Left colon (tissue), 2 donors: ENCODE data around the gene HSDL2. TPM values are rescaled to one million over a fixed set of nuclear protein-coding genes. Genes with fewer than 3 reads are reported as not detected.

ENCODE experiments used
- ATAC-seq: fragments of 200-7000 bp; cut with Tn5 transposase; one replicate; pipeline ENCODE4 v1.9.1; 2020; ENCODE audit warnings: mild to moderate bottlenecking, moderate library complexity
- DNase-seq, 2 donors: peaks; one replicate each; pipeline ENCODE4 v3.0.0-alpha.2; 2020
- intact Hi-C, 2 donors: fragments of 100-400 bp; cut with DNase I in 1 of 2; cut with micrococcal nuclease in 1 of 2; formaldehyde crosslinking; loops; one replicate each; pipeline versions ENCODE4 v1.11.2 to v1.14.0; 2022; cut with DNase I, micrococcal nuclease
- total RNA-seq, 2 donors: library from RNA; stranded (reverse); fragmentation: NEBNext Ultra II Directional; extraction: Animal tissue kit (Norgen Biotek cat#: 25700); gene quantifications; one replicate each; pipeline ENCODE4 v1.2.1, GENCODE V29; 2021
- donor health status: DM: no; HTN: no; CAD: no.
- donor health status: DM: yes; HTN: yes; CAD: no.

HSDL2 gene
- total RNA-seq, 2 donors from 2014 or later, result 41.1 to 54.4 TPM

DNA sequence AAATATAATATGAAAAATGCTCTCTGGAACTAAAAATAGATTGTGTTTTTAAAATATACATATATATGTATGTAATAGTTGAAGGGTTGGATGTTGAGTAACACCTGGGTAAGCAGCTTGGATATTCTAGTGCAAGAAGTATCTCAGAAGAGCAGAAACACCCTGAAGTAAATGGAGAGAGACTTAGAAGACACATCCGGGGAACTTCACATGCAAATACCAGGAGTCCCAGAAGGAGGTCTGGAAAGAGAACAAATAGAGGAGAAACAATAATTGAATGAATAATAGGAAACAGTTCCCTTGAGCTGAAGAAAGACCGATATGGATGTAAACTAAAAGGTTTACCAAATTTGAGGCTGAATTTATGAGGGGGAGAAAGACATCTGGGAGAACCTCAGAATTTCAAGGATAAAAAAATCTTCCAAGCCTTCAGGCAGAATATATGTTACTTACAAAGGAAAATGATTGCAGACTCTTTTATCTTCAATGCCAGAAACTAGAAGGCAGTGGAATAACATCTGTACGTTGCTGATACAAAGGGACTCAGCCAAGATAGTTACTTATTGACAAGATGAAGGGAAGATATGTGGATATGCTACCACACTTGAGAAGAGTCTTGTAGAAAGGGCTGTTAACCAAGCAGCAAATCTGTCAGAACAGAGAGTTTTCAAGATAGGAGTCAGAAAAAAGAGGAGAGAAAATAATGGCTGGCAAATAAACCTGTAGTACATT lies 42.7 kb downstream of the HSDL2 start:
- intact Hi-C loops, result no loop called here
- DNase-seq, result no peak
- no peak for ATAC-seq

GRCh38 chr9:112430006-112430522 lies 50.2 kb downstream of the HSDL2 start:
- intact Hi-C loops, result no loop called here
- ATAC-seq, result no peak
- no peak for DNase-seq

DNA sequence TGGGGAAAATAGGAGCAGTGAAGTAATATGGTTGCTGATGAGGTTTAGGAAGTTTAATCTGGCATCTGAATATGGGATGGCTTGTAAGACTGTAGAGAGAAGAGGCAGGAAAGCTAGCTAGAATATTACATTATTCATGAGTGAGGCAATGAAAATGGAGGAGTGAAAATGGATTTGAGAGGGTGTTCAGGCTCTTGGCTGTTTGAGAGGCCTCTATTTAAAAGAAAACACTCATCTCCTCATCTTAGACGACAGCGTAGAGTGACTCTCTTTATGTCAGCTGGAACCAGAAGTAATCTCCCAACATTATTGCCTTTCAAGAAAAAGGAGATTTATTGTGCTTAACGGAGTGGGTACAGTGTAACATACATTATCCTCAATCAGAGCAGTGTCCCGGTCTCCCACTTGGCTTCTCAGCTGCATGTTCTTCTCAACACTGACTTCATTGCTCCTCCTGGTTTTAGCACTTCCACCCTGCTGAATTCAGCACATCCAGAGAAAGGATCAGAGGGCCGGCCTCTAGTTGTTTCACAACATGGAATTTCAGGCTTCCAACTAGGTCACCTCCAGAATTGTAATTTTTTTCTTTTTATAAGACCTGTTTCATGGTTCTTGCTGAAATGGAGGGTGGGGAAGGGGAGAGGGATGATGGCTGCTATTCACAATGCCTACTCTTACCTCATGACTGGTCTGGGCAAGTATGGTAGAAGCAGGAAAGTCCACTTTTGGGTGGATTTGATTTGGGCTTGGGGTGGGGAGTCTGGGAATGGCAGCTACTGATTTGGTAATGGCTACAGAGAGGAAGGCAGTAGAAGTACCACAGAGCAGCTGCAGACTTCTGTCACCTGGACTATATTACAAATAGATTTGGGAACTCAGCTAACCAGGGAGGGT lies 53.8 kb downstream of the HSDL2 start:
- DNase-seq, result no peak
- intact Hi-C loops, result no loop called here
- ATAC-seq, result no peak

DNA sequence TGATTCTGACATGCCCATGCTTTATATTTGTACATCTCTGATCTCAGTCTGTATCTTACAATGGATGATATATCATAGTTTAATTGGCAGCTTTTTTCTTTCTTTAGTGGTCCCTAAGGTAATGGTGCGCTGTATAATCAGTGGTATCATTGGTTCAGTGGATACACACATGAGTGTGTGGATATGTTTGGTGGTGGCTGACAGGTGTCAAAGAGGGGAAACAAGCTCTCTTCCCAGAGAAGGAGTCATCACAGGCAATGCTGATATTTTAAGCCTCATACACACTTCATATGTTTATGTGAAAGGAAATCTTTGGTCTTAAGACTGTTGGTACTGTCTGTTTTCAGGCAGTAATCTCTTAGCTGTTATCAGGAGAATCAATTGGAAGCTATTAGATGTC lies 54.6 kb downstream of the HSDL2 start:
- intact Hi-C loops, result no loop called here
- ATAC-seq, result no peak

GRCh38 chr9:112437406-112437805 lies 57.5 kb downstream of the HSDL2 start:
- DNase-seq (no peak), ATAC-seq (no peak)

More for the DNA sequence above, 54.6 kb downstream of the HSDL2 start:
- no peak for DNase-seq

GRCh38 chr9:112439171-112439570 lies 59.3 kb downstream of the HSDL2 start:
- ATAC-seq (peak; percentile 59), DNase-seq (no peak)
- intact Hi-C loops, result no loop called here

More at GRCh38 chr9:112437406-112437805, 57.5 kb downstream of the HSDL2 start:
- intact Hi-C loops, result no loop called here

GRCh38 chr9:112439825-112440224 lies 59.9 kb downstream of the HSDL2 start:
- ATAC-seq (no peak), DNase-seq (no peak)
- intact Hi-C loops, result no loop called here

- ATAC-seq, result peak; percentile 31
- intact Hi-C loops, result no loop called here
- DNase-seq, result peak in 1 of 2 donors; percentile 12
Measured at GRCh38 chr9:112443200-112443599, 63.3 kb downstream of the HSDL2 start.

DNA sequence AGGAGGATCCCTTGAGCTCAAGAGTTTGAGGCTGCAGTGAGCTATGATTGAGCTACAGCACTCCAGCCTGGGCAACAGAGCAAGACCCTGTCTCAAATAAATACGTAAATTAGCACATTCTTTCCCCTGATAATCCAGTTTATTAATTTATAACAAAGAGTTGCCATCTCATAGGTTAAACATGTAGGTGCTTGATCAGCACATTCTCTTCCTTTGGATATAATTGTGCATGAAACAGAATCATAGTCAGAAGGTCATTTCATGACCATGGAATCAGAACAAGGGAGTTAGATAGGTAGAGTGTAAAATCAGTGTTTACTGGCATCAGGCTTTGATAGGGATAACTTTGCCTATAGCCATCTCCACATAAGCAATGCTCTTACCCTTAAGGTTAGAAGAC lies 63.7 kb downstream of the HSDL2 start:
- intact Hi-C loops, result no loop called here
- ATAC-seq, result no peak
- no peak for DNase-seq

DNA sequence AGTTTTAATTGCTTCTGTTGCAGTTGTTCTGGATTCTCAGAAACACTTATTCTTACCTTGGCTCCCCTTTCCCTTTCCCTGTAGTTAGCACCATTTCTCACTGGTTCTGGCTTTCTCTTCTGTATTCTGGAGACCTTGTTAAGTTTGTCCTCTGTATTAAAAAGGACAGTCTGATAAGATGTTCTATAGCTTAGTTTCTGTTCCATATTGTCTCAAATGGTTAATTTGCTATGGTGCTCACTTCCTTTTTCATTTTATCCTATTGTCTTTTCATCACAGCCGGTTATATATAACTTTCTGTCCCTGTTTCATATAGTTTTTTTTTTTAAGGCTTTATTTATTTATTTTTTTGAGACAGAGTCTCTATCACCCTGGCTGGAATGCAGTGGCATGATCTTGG lies 65.3 kb downstream of the HSDL2 start:
- ATAC-seq, result no peak
- intact Hi-C loops, result no loop called here
- no peak for DNase-seq

- intact Hi-C loops, result no loop called here
- no peak for DNase-seq
- ATAC-seq, result no peak
Measured at GRCh38 chr9:112446080-112446479, 66.2 kb downstream of the HSDL2 start.

GRCh38 chr9:112446526-112446925 lies 66.6 kb downstream of the HSDL2 start:
- ATAC-seq, result no peak
- no peak for DNase-seq
- intact Hi-C loops, result no loop called here

GRCh38 chr9:112447283-112447761 lies 67.4 kb downstream of the HSDL2 start:
- intact Hi-C loops, result no loop called here
- ATAC-seq (no peak), DNase-seq (no peak)

GRCh38 chr9:112462855-112463254 lies 82.9 kb downstream of the HSDL2 start:
- intact Hi-C loops, result no loop called here
- ATAC-seq, result no peak

DNA sequence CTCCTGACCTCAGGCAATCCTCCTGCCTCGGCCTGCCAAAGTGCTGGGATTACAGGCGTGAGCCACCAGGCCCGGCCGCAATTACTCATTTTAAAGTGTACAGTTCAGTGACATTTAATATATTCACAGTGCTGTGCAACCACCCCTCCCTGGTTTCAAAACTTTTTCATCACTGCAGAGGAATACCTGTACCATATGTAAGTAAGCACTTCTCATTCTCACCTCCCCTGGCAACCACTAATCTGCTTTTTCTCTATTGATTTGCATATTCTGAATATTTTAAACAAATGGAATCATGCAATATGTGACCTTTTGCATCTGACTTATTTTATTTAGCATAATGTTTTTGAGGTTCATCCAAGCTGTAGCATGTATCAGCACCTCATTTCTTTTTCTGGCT lies 85.4 kb downstream of the HSDL2 start:
- DNase-seq (no peak), ATAC-seq (no peak)
- intact Hi-C loops, result no loop called here

More at GRCh38 chr9:112462855-112463254, 82.9 kb downstream of the HSDL2 start:
- DNase-seq, result no peak

GRCh38 chr9:112472996-112473395 lies 93.1 kb downstream of the HSDL2 start:
- intact Hi-C loops, result no loop called here
- DNase-seq, result no peak
- no peak for ATAC-seq

DNA sequence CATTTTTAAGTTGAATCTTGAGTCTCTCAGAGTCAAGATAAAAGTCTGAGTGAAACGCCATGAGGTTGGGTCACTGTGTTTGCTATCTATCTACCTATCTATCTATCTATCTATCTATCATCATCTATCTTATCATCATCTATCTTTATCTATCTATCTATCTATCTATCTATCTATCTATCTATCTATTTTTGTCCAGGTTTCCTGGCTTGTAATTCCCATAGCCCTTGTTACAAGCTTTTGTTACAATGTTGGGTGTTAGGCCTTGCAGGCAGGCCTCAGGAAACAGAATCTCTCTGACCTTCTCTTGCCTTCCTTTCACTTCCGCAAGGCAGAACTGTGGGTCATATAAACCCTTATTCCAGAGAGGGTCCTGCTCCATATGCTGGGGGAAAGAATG lies 94.1 kb downstream of the HSDL2 start:
- DNase-seq (no peak), ATAC-seq (no peak)
- intact Hi-C loops, result no loop called here

- intact Hi-C loops, result no loop called here
- ATAC-seq (no peak), DNase-seq (no peak)
Measured at GRCh38 chr9:112475318-112475717, 95.4 kb downstream of the HSDL2 start.

DNA sequence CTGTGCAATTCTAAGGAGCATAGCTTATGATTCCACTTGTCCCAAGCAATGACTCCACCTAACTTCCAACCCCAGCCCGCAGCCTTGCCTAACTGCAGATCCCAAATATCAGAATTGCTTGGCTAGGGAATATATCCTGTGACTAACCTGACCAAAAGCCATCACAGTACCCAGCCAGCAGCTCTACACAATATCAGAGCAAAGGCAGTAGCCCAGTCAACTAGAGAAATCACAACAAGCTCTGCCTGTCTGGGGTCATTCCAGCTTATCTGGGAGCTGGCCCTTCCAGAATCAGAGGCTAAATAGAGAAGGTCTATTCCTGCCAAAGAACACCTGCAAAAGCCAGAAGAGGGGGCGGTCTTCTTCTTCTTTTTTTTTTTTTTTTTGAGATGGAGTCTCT lies 97.4 kb downstream of the HSDL2 start:
- intact Hi-C loops, result no loop called here
- ATAC-seq (no peak), DNase-seq (no peak)

DNA sequence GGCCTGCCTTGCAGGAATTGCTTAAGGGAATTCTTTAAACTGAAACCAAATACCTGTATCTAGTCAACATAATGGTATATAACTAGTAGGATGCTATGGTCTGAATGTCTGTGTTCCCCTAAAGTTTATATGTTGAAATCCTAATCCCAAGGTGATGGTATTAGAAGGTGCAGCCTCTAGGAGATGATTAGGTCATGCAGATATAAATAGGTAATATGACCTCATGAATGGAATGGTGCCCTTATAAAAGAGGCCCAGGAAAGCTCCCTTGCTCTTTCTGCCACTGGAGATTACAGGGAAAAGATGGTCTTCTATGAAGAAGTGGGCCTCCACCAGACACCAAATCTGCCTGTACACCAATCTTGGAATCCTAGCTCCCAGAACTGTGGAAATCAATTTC lies 99.3 kb downstream of the HSDL2 start:
- intact Hi-C loops, result no loop called here
- no peak for ATAC-seq
- DNase-seq, result no peak
